Neural cell (in vitro differentiated cells): ENCODE measurements around the gene FAM186B.

Source experiments
- EP300 ChIP-seq: fragments of 450-650 bp; conservative IDR thresholded peaks from 2 replicates; pipeline ENCODE4 v1.6.1; 2014; ENCODE audit warnings: antibody characterized with exemption, mild to moderate bottlenecking, moderate library complexity; ENCODE audit not compliant: poor library complexity, severe bottlenecking
- EZH2 ChIP-seq: fragments of 200-600, 300-800 bp; shearing (Covaris generic), sonication (generic); IDR thresholded peaks from 2 replicates; pipeline ENCODE4 v1.6.1; 2014; ENCODE audit warnings: antibody characterized with exemption, low read length, borderline replicate concordance, mild to moderate bottlenecking; ENCODE audit not compliant: insufficient read depth, poor library complexity, severe bottlenecking
- MXI1 ChIP-seq: fragments of 450-650 bp; conservative IDR thresholded peaks from 2 replicates; pipeline ENCODE4 v1.6.1; 2014; ENCODE audit warnings: antibody characterized with exemption, mild to moderate bottlenecking; ENCODE audit not compliant: poor library complexity, severe bottlenecking
- POLR2AphosphoS5 ChIP-seq: IDR thresholded peaks from 2 replicates; pipeline ENCODE4 v1.6.1; 2012
- RAD21 ChIP-seq: fragments of 450-650 bp; conservative IDR thresholded peaks from 2 replicates; pipeline ENCODE4 v1.6.1; 2014; ENCODE audit warnings: antibody characterized with exemption, mild to moderate bottlenecking, moderate library complexity
- SMC3 ChIP-seq: fragments of 450-650 bp; conservative IDR thresholded peaks from 2 replicates; pipeline ENCODE4 v1.6.1; 2014; ENCODE audit warnings: antibody characterized with exemption, mild to moderate bottlenecking, moderate library complexity; ENCODE audit not compliant: poor library complexity
- TAF1 ChIP-seq: IDR thresholded peaks from 2 replicates; pipeline ENCODE4 v1.6.1; 2012; ENCODE audit warnings: low read depth
- TF ChIP-seq, protein P1 (sequence below): fragments of 450-650 bp; IDR thresholded peaks from 2 replicates; pipeline ENCODE4 v1.5.1; 2014; ENCODE audit warnings: antibody characterized with exemption, mild to moderate bottlenecking, moderate library complexity; ENCODE audit not compliant: poor library complexity, severe bottlenecking
- TF ChIP-seq, protein P2 (sequence below): IDR thresholded peaks from 2 replicates; pipeline ENCODE4 v1.6.1; 2012; ENCODE audit warnings: borderline replicate concordance

DNA sequence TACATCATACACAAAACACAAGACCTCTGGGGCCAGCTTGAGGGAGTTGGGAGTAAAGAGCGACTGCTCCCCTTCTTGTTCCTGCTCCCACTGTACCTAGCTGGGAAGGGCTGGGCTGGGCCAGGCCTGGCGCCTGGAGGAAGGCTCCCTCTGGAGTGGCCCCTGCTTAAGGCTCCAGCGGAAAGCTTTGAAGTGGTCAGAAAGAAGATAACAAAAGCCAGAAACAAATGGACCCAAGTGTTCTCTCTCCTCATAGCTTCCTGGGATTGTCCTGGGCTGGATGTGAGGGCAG lies 43.2 kb upstream of the FAM186B start:
- TF ChIP-seq POLR2AphosphoS5: no peak
- TF ChIP-seq, protein P1, sequence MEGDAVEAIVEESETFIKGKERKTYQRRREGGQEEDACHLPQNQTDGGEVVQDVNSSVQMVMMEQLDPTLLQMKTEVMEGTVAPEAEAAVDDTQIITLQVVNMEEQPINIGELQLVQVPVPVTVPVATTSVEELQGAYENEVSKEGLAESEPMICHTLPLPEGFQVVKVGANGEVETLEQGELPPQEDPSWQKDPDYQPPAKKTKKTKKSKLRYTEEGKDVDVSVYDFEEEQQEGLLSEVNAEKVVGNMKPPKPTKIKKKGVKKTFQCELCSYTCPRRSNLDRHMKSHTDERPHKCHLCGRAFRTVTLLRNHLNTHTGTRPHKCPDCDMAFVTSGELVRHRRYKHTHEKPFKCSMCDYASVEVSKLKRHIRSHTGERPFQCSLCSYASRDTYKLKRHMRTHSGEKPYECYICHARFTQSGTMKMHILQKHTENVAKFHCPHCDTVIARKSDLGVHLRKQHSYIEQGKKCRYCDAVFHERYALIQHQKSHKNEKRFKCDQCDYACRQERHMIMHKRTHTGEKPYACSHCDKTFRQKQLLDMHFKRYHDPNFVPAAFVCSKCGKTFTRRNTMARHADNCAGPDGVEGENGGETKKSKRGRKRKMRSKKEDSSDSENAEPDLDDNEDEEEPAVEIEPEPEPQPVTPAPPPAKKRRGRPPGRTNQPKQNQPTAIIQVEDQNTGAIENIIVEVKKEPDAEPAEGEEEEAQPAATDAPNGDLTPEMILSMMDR: no peak
- no peak for TF ChIP-seq RAD21
- TF ChIP-seq EP300: no peak
- TF ChIP-seq, protein P2, sequence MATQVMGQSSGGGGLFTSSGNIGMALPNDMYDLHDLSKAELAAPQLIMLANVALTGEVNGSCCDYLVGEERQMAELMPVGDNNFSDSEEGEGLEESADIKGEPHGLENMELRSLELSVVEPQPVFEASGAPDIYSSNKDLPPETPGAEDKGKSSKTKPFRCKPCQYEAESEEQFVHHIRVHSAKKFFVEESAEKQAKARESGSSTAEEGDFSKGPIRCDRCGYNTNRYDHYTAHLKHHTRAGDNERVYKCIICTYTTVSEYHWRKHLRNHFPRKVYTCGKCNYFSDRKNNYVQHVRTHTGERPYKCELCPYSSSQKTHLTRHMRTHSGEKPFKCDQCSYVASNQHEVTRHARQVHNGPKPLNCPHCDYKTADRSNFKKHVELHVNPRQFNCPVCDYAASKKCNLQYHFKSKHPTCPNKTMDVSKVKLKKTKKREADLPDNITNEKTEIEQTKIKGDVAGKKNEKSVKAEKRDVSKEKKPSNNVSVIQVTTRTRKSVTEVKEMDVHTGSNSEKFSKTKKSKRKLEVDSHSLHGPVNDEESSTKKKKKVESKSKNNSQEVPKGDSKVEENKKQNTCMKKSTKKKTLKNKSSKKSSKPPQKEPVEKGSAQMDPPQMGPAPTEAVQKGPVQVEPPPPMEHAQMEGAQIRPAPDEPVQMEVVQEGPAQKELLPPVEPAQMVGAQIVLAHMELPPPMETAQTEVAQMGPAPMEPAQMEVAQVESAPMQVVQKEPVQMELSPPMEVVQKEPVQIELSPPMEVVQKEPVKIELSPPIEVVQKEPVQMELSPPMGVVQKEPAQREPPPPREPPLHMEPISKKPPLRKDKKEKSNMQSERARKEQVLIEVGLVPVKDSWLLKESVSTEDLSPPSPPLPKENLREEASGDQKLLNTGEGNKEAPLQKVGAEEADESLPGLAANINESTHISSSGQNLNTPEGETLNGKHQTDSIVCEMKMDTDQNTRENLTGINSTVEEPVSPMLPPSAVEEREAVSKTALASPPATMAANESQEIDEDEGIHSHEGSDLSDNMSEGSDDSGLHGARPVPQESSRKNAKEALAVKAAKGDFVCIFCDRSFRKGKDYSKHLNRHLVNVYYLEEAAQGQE: no peak
- no peak for TF ChIP-seq TAF1
- TF ChIP-seq EZH2: no peak
- TF ChIP-seq SMC3: no peak
- no peak for TF ChIP-seq MXI1
